ENCODE measurements around the gene EBI3.
"Not testable (repeated sequence)": the region's sequence is repeated elsewhere in the genome, so short reads cannot be mapped to it uniquely, and the experiment has no call there.

Gene EBI3

DNA sequence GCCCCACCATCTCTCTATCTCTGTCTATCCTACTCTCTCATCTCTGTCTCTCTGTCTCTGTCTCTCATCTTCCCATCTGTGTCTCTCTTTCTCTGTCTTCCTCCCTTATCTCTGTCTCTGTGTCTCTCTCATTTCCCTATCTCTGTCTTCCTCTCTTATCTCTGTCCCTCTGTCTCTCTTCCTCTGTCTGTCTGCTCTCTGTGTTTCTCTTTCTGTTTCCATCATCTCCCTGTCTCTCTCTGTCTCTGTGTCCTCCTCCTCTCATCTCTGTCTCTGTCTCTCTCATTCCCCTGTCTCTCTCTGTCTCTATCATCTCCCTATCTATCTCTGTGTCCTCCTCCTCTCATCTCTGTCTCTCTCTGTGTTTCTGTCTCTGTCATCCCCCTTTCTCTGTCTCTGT, 1.6 kb upstream of the EBI3 start:
- H3K36me3 ChIP-seq (ENCODE audit: insufficient read depth, low read length) = no peaks in the 10 kb centered on the region
- H3K9me3 ChIP-seq (ENCODE audit: low read depth, low read length) = no peaks in the 10 kb centered on the region
- no peak overlapping the region for H3K4me3 ChIP-seq
- TF ChIP-seq EZH2 (IDR thresholded peaks at IDR 0.05) = no peak
- no peak for TF ChIP-seq FOXP2 (optimal IDR thresholded peaks at IDR 0.05; ENCODE audit: control extremely low read depth, extremely low read length, insufficient read depth)
- TF ChIP-seq POLR2AphosphoS5 (IDR thresholded peaks at IDR 0.05; ENCODE audit: borderline replicate concordance, low read depth, low read length) = no peak
- no peak overlapping the region for H3K9ac ChIP-seq (ENCODE audit: insufficient read length)
- DNase-seq (ENCODE audit: low read depth, low spot score) = no peak
- H3K27ac ChIP-seq = no peak overlapping the region

- no peak for DNase-seq (ENCODE audit: low read depth, low spot score)
- no peak overlapping the region for H3K9ac ChIP-seq (ENCODE audit: insufficient read length)
Measured at GRCh38 chr19:4228765-4229178, 551 bp upstream of the EBI3 start.

GRCh38 chr19:4230237-4230636, 914 bp downstream of the EBI3 start:
- not testable (repeated sequence) for H3K4me3 ChIP-seq; H3K9me3 ChIP-seq (ENCODE audit: low read depth, low read length); H3K27ac ChIP-seq; DNase-seq (ENCODE audit: low read depth, low spot score); H3K36me3 ChIP-seq (ENCODE audit: insufficient read depth, low read length); H3K9ac ChIP-seq (ENCODE audit: insufficient read length)

More at GRCh38 chr19:4228765-4229178, 551 bp upstream of the EBI3 start:
- H3K27ac ChIP-seq = no peak overlapping the region
- H3K9me3 ChIP-seq (ENCODE audit: low read depth, low read length) = no peaks in the 10 kb centered on the region
- no peak overlapping the region for H3K4me3 ChIP-seq
- no peaks in the 10 kb centered on the region for H3K36me3 ChIP-seq (ENCODE audit: insufficient read depth, low read length)
- TF ChIP-seq POLR2AphosphoS5 (IDR thresholded peaks at IDR 0.05; ENCODE audit: borderline replicate concordance, low read depth, low read length) (no peak), FOXP2 (optimal IDR thresholded peaks at IDR 0.05; ENCODE audit: control extremely low read depth, extremely low read length, insufficient read depth) (no peak), EZH2 (IDR thresholded peaks at IDR 0.05) (no peak)

- H3K27ac ChIP-seq; H3K9me3 ChIP-seq (ENCODE audit: low read depth, low read length); H3K36me3 ChIP-seq (ENCODE audit: insufficient read depth, low read length); H3K4me3 ChIP-seq; H3K9ac ChIP-seq (ENCODE audit: insufficient read length); DNase-seq (ENCODE audit: low read depth, low spot score): not testable (repeated sequence)
Measured at GRCh38 chr19:4231521-4231920, 2.2 kb downstream of the EBI3 start.

- H3K4me3 ChIP-seq; H3K36me3 ChIP-seq (ENCODE audit: insufficient read depth, low read length); DNase-seq (ENCODE audit: low read depth, low spot score); H3K9ac ChIP-seq (ENCODE audit: insufficient read length); H3K9me3 ChIP-seq (ENCODE audit: low read depth, low read length); H3K27ac ChIP-seq: not testable (repeated sequence)
Measured at GRCh38 chr19:4232139-4232538, 2.8 kb downstream of the EBI3 start.

GRCh38 chr19:4232614-4233281, 3.4 kb downstream of the EBI3 start:
- no peaks in the 10 kb centered on the region for H3K36me3 ChIP-seq (ENCODE audit: insufficient read depth, low read length)
- no peak overlapping the region for H3K27ac ChIP-seq
- no peak for TF ChIP-seq POLR2AphosphoS5 (IDR thresholded peaks at IDR 0.05; ENCODE audit: borderline replicate concordance, low read depth, low read length)
- no peak for TF ChIP-seq FOXP2 (optimal IDR thresholded peaks at IDR 0.05; ENCODE audit: control extremely low read depth, extremely low read length, insufficient read depth)
- TF ChIP-seq EZH2 (IDR thresholded peaks at IDR 0.05) = no peak
- no peak for DNase-seq (ENCODE audit: low read depth, low spot score)
- H3K9me3 ChIP-seq (ENCODE audit: low read depth, low read length) = no peaks in the 10 kb centered on the region
- H3K4me3 ChIP-seq = no peak overlapping the region
- no peak overlapping the region for H3K9ac ChIP-seq (ENCODE audit: insufficient read length)

DNA sequence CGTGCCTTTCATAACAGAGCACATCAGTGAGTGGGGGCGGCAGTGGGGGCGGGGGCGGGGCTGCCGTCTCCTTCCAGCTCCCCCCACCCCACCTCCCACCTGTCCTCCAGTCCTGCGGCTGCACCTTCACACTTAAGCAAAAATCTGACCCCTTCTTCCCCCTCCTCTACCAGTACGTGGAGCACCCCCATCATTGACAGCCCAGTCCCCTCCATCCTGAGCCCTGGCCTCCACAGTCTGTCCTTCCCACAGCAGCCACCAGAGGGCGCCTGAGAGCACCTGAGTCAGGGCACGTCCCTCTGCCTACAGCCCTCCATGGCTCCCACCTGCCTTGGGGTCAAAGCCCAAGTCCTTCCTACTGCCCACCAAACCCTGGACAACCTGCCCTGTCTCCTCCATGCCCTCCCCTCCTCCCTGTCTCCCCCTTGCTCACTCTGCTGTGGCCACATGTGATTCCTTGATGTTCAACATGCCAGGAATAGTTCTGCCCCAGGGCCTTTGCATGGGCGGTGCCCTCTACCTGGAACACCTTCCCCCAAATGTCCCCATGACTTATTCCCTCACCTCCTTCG, 4.0 kb downstream of the EBI3 start:
- Histone ChIP-seq H3K9ac (ENCODE audit: insufficient read length) (no peak overlapping the region), H3K4me3 (no peak overlapping the region), H3K36me3 (ENCODE audit: insufficient read depth, low read length) (no peaks in the 10 kb centered on the region), H3K27ac (no peak overlapping the region), H3K9me3 (ENCODE audit: low read depth, low read length) (no peaks in the 10 kb centered on the region)
- DNase-seq (ENCODE audit: low read depth, low spot score) = no peak
- TF ChIP-seq POLR2AphosphoS5 (IDR thresholded peaks at IDR 0.05; ENCODE audit: borderline replicate concordance, low read depth, low read length) (no peak), FOXP2 (optimal IDR thresholded peaks at IDR 0.05; ENCODE audit: control extremely low read depth, extremely low read length, insufficient read depth) (no peak), EZH2 (IDR thresholded peaks at IDR 0.05) (no peak)

- no peak overlapping the region for H3K4me3 ChIP-seq
- no peak overlapping the region for H3K27ac ChIP-seq
- DNase-seq (ENCODE audit: low read depth, low spot score) = no peak
- H3K36me3 ChIP-seq (ENCODE audit: insufficient read depth, low read length) = no peaks in the 10 kb centered on the region
- TF ChIP-seq EZH2 (IDR thresholded peaks at IDR 0.05) (no peak), FOXP2 (optimal IDR thresholded peaks at IDR 0.05; ENCODE audit: control extremely low read depth, extremely low read length, insufficient read depth) (no peak), POLR2AphosphoS5 (IDR thresholded peaks at IDR 0.05; ENCODE audit: borderline replicate concordance, low read depth, low read length) (no peak)
- H3K9me3 ChIP-seq (ENCODE audit: low read depth, low read length) = no peaks in the 10 kb centered on the region
- H3K9ac ChIP-seq (ENCODE audit: insufficient read length) = no peak overlapping the region
Measured at GRCh38 chr19:4234142-4234861, 5.0 kb downstream of the EBI3 start.

GRCh38 chr19:4234862-4235201, 5.5 kb downstream of the EBI3 start:
- H3K9ac ChIP-seq (ENCODE audit: insufficient read length) = no peak overlapping the region
- H3K9me3 ChIP-seq (ENCODE audit: low read depth, low read length) = no peaks in the 10 kb centered on the region
- DNase-seq (ENCODE audit: low read depth, low spot score) = no peak
- no peak overlapping the region for H3K4me3 ChIP-seq
- TF ChIP-seq FOXP2 (optimal IDR thresholded peaks at IDR 0.05; ENCODE audit: control extremely low read depth, extremely low read length, insufficient read depth) (no peak), POLR2AphosphoS5 (IDR thresholded peaks at IDR 0.05; ENCODE audit: borderline replicate concordance, low read depth, low read length) (no peak), EZH2 (IDR thresholded peaks at IDR 0.05) (no peak)
- no peak overlapping the region for H3K27ac ChIP-seq
- no peaks in the 10 kb centered on the region for H3K36me3 ChIP-seq (ENCODE audit: insufficient read depth, low read length)

DNA sequence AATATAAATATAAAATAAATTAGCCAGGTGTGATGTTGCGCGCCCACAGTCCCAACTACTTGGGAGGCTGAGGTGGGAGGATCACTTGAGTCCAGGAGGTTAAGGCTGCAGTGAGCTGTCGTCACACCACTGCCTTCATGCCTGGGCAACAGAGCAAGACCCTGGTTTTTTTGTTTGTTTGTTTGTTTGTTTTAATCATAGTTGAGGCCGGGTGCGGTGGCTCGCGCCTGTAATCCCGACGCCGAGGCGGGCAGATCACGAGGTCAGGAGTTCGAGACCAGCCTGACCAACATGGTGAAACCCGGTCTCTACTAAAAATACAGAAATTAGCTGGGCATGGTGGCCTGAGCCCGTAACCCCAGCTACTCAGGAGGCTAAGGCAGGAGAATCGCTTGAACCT, 8.2 kb downstream of the EBI3 start:
- DNase-seq (ENCODE audit: low read depth, low spot score); H3K9me3 ChIP-seq (ENCODE audit: low read depth, low read length); H3K27ac ChIP-seq; H3K4me3 ChIP-seq; H3K9ac ChIP-seq (ENCODE audit: insufficient read length); H3K36me3 ChIP-seq (ENCODE audit: insufficient read depth, low read length): not testable (repeated sequence)

All from SK-N-MC (cell line).